Hair follicular keratinocyte (primary cell): Measurements from ENCODE around the gene TMEM132C. TPM values are rescaled to one million over a fixed set of nuclear protein-coding genes. Genes with fewer than 3 reads are reported as not detected.

ENCODE experiments used
- total RNA-seq: library from RNA; depleted of rRNA; stranded (reverse); fragments of >200 nt; gene quantifications from 2 replicates; pipeline ENCODE4 v1.2.3, GENCODE V29; 2015

TMEM132C gene
- total RNA-seq: not detected in 2 replicates

GRCh38 chr12:128267131-128267622 is at the start of gene TMEM132C:
Gene TMEM132C, plus strand, starts transcription at chr12:128267170. Its CDS starts 233 bp downstream, at chr12:128267403.

